Left ventricle myocardium inferior (tissue), 1 donor: ENCODE results near the gene MTCL1. TPM values are rescaled to one million over a fixed set of nuclear protein-coding genes. Genes with fewer than 3 reads are reported as not detected.

ENCODE experiments used
- DNase-seq: peaks from one replicate; pipeline ENCODE4 v3.0.0-alpha.2; 2020
- H3K27ac ChIP-seq: fragments of 200-600 bp; replicated peaks from 2 replicates; pipeline ENCODE4 v1.8.0; 2021
- H3K27me3 ChIP-seq: fragments of 200-600 bp; 2 replicates; pipeline ENCODE4 v1.8.0; 2021; ENCODE audit warnings: low read depth
- H3K36me3 ChIP-seq: fragments of 200-600 bp; 2 replicates; pipeline ENCODE4 v1.8.0; 2021
- H3K4me1 ChIP-seq: fragments of 200-600 bp; 2 replicates; pipeline ENCODE4 v1.8.0; 2021
- H3K4me3 ChIP-seq: fragments of 200-600 bp; 2 replicates; pipeline ENCODE4 v1.8.0; 2021; ENCODE audit warnings: mild to moderate bottlenecking, moderate library complexity
- H3K9me3 ChIP-seq: fragments of 200-600 bp; replicated peaks from 2 replicates; pipeline ENCODE4 v1.8.0; 2021
- intact Hi-C: fragments of 100-400 bp; cut with micrococcal nuclease; formaldehyde crosslinking; loops from one replicate; pipeline ENCODE4 v1.11.0; 2022
- total RNA-seq: library from RNA; stranded (reverse); fragmentation: NEBNext Ultra II Directional; extraction: Animal tissue kit (Norgen Biotek cat#: 25700); gene quantifications from one replicate; pipeline ENCODE4 v1.2.1, GENCODE V29; 2021
- TF ChIP-seq, protein P1 (sequence below): fragments of 200-600 bp; IDR thresholded peaks from 2 replicates; pipeline ENCODE4 v1.8.0; 2021; ENCODE audit warnings: antibody characterized with exemption, mild to moderate bottlenecking, borderline replicate concordance
- donor health status: DM: no; HTN: yes; CAD: no; lungs with severe emphysema.

The MTCL1 gene
- total RNA-seq, 1 donor from 2014 or later: 9.1 TPM

DNA sequence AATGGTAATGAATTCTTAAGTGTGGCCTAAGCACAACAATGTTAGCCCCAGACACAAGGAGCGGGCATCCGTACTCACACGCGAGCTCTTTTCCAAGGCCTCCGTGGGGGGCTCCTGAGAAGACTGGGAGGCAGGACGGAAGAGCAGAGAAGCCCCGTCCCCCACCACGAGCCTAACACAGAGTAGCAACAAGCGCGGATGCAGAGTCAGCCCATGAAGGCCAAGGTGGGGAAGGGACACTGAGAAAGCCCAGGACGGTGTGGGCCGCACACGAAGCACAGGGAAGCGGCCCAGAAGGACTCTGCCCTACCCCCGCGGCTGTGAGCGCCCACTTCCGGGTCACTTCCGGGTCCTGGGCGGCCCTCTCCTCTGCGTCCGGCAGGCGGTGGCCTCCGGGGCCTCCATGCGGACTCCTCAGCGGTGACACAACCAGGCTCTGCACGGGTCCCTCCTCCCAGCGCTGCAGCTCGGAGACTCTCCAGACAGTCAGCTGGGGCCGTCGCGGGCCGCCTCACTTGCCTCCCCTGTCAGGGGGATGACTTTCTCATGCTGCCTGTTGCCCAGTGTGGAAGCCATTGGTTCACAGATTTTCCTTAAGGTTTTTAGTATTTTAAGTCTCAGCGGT lies 151.5 kb downstream of the MTCL1 start:
- H3K27ac ChIP-seq: no peak overlapping the region
- intact Hi-C loops: no loop called here
- no peak for DNase-seq
- peaks cover 4% of the 10 kb centered on the region for H3K27me3 ChIP-seq
- no peaks in the 10 kb centered on the region for H3K9me3 ChIP-seq
- H3K4me3 ChIP-seq: no peak overlapping the region
- TF ChIP-seq, protein P1, sequence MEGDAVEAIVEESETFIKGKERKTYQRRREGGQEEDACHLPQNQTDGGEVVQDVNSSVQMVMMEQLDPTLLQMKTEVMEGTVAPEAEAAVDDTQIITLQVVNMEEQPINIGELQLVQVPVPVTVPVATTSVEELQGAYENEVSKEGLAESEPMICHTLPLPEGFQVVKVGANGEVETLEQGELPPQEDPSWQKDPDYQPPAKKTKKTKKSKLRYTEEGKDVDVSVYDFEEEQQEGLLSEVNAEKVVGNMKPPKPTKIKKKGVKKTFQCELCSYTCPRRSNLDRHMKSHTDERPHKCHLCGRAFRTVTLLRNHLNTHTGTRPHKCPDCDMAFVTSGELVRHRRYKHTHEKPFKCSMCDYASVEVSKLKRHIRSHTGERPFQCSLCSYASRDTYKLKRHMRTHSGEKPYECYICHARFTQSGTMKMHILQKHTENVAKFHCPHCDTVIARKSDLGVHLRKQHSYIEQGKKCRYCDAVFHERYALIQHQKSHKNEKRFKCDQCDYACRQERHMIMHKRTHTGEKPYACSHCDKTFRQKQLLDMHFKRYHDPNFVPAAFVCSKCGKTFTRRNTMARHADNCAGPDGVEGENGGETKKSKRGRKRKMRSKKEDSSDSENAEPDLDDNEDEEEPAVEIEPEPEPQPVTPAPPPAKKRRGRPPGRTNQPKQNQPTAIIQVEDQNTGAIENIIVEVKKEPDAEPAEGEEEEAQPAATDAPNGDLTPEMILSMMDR: no peak
- no peaks in the 10 kb centered on the region for H3K36me3 ChIP-seq
- H3K4me1 ChIP-seq: no peaks in the 10 kb centered on the region

DNA sequence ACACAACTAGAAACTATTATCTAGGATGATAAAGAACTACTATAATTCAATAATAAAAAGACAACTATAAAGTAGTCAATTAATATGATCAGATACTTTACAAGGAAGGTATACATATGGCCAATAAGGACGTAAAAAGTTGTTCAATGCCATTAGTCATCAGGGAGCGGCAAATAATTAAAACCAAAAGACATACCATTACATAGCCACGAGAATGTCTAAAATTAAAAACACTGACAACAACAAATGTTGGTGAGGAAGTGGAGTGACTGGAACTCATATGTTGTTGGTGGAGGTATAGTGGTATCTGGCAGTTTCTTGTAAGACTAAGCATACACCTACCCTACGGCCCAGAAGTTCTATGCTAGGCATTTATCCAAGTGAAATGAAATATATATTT lies 152.4 kb downstream of the MTCL1 start:
- Histone ChIP-seq H3K4me3 (no peak overlapping the region), H3K27ac (no peak overlapping the region), H3K9me3 (no peaks in the 10 kb centered on the region), H3K4me1 (no peaks in the 10 kb centered on the region), H3K36me3 (no peaks in the 10 kb centered on the region), H3K27me3 (peaks cover 4% of the 10 kb centered on the region)
- intact Hi-C loops: no loop called here
- TF ChIP-seq, protein P1: no peak
- DNase-seq: no peak

DNA sequence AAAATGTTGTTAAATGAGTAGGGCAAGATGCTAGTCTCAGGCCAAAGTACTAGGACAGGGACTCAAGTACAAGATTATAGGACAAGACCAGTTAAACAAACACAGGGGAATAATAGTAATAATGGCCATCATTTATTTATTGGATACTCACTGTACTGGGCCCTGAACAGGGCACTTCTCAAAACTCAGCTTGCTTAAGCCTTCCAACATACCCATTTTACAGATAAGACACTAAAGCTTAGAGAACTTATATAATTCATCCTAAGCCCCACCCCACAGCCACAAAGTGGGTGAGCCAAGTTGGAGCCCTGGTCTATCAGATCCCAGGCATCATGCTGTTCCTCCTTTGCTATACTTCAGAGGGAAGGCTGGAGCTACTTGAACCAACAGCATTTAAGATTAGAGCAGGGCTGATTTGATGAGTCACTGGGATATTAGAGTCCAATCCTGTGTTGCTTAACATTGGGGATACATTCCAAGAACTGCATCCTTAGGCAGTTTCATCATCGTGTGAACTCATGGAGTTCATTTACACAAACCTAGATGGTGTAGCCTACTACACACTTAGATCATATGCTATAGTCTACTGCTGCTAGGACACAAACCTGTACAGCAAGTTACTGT lies 153.6 kb downstream of the MTCL1 start:
- no peaks in the 10 kb centered on the region for H3K4me1 ChIP-seq
- no peak overlapping the region for H3K27ac ChIP-seq
- no peaks in the 10 kb centered on the region for H3K9me3 ChIP-seq
- no peak for DNase-seq
- peaks cover 3% of the 10 kb centered on the region for H3K27me3 ChIP-seq
- no peaks in the 10 kb centered on the region for H3K36me3 ChIP-seq
- intact Hi-C loops: no loop called here
- H3K4me3 ChIP-seq: no peak overlapping the region
- TF ChIP-seq, protein P1: no peak

DNA sequence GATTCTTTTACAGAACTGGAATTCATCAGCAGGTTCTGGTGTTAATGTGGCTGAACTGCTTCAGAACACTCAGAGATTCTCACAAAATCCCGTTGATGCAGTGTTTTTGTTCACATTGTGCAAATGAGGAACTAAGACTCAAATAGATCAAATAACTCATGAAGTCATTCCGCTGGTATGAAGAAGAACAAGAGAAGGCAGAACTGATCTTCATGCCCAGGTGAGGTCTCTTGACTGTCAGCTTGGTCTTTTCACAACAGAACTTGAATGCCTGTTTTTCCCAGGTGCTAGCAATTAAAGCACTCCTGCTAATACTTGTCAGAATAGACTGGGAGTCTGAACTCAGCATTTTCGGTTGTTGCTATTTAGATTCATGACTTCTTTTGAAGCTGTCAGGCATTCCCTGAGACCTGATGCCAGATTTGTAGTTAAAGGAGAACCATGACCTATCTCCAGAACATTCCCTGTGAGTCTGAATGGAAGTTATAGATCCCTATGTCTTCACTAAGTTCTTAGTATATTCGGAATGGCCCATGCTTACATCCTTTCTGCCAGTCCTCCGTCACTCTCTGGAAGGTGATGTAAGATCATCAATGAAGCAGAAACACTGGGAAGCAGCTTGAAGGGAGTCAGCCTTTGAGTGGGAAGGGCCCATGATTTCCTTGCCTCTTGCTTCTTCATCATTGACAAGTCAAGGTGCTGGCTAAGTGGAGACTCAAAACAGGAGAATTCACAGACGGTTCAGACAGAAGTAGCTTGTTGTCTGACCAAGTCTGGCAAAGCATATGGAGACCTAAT lies 155.7 kb downstream of the MTCL1 start:
- H3K36me3 ChIP-seq: no peaks in the 10 kb centered on the region
- intact Hi-C loops: no loop called here
- no peaks in the 10 kb centered on the region for H3K4me1 ChIP-seq
- H3K9me3 ChIP-seq: no peaks in the 10 kb centered on the region
- no peak overlapping the region for H3K27ac ChIP-seq
- peaks cover 4% of the 10 kb centered on the region for H3K27me3 ChIP-seq
- no peak overlapping the region for H3K4me3 ChIP-seq
- no peak for DNase-seq
- TF ChIP-seq, protein P1: no peak

DNA sequence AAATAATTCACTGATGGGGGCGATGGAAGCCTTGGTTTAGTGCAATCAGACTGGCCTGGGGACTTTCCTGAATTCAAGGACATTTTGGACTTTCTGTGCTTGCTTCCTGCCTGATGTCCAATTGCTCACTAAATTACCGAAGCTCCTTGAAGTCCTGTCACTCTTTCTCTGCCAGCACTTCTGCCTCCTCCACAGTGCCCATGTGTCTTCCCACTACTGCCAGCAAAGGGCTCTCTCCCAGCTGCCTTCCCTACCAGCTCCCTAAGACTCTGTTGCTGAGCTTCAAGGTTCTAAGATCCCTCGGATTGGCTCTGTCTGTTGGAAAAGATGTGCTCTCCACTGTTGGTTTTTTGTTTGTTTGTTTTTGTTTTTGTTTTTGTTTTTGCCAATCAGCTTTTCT lies 158.1 kb downstream of the MTCL1 start:
- DNase-seq: no peak
- Histone ChIP-seq H3K9me3 (no peaks in the 10 kb centered on the region), H3K27ac (no peak overlapping the region), H3K4me1 (no peaks in the 10 kb centered on the region), H3K4me3 (no peak overlapping the region), H3K36me3 (no peaks in the 10 kb centered on the region), H3K27me3 (peaks cover 23% of the 10 kb centered on the region)
- TF ChIP-seq, protein P1: no peak
- intact Hi-C loops: no loop called here
